Measurements from ENCODE around the gene EEFSEC.

The EEFSEC gene

DNA sequence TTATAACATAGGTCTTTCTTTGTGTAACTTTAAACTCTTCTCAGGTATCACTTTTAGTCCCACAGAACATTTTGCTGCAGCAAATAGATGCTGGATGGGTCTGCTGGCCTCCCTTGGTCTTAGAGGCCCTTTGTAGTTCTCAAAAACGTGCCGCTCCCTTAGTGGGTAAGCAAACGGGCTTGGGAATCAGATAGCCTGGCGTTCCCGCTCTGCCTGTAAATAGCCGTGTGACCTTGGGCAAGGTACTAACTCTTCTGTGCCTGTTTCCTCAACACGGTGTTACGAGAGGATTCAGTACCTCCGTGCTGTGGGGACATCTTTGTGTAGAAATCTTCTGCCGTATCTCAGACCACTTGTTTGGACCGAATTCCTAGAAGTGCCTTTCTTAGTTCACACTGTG is 249.0 kb downstream of the EEFSEC start:
- DNase-seq: no peak

DNA sequence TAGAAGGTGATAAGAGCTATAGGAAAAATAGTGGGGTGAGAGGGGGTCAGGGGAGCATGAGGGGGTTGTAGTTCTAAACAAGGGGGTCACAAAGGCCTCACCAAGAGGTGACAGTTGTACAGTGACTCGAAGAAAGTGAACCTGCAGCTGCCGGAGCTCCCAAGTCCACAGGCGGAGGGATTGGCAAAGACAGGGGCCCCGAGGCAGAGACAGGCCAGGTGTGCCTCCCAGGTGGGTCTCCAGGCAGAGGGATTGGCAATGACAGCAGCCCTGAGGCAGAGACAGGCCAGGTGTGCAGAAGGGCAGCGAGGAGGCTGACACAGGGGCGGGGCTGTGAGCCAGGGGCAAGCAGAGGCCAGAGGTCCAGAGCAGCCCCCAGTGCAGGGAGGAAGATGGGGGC is 249.7 kb downstream of the EEFSEC start:
- DNase-seq: no peak

DNA sequence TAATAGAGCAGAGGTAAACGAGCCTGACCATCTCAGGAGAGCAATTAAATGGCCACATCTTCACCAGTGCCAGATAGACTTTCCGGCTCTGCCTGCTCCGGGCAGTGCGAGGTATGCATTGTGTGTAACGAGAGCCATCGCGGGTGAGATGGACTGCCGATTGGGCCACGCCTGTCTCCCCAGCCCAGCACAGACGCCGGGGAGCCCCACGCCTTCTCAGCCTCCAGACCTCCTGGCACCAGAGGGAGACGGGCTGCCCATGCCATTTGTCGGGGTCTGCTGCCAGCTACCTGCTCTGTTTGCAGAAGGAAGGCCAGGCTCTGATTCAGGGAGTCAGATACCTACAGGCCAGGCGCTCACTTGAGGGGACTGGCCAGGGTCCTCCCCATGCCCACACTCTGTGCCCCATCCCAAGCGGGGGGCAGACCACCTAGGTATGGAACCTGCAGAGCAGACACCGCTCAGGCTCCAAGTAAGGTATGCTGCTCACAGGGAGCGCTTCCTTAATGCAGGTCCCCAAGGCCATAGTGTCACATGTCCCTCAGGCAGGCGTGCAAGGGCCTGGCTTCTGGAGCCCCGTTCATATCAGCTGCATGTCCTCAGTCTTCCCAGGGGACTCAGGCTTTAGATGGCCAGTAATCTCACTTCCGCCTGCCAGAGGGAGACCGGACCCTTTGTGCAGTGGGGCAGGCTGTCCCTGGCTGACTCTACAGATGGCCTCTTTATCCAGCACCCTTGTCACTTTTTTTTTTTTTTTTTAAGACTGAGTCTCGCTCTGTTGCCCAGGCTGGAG is 251.2 kb downstream of the EEFSEC start:
- no peak for DNase-seq

DNA sequence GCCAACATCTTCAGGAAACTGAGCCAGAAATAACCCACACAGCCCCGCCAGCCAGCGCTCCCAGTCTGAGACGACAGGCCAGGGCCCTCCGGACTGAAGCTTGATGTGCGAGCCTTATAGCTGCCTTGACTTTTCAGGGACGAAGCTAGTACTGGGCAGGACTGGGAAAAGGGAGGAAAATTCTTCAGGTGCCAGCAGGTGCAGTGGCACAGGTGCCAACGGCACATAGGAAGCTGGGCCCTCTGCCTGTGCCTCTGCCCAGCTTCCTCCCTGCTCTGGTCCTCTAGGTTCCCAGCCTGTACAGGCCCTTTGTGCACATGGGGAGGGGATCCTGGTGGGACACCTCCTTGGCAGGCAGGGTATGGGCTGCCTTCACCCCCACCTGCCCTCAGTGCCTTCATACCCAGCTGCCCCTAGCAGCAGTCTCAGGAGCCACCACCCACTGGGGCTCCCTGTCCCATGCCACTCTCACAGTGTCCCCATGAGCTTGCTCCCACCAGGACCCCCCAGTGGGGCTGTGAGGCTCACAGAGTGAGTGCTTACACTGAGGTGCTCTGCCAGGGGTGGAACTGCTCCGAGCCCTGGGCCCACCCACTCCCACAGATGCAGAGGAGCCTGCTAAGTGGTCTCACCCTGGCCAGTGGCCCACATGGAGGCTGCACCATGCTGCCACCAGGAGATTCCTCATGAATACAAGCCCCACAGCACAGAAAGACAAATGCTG is 252.4 kb downstream of the EEFSEC start:
- DNase-seq: no peak

DNA sequence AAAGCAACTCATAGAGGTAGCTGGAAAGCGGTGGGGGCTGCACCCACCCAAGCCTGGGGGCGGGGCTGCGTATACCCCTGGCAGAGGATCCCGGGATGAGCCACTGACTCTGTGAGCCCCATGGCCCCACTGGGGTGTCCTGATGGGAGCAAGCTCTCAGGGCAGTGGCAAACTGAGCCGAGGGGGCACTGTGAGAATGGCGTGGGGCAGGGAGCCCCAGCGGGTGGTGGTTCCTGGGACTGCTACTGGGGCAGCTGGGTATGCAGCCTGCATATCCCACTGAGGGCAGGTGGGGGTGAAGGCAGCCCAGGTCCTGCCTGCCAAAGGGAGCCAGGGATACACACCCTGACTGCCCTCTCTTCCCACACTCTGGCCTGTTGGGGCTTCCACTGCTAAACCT is 254.0 kb downstream of the EEFSEC start:
- DNase-seq: no peak

DNA sequence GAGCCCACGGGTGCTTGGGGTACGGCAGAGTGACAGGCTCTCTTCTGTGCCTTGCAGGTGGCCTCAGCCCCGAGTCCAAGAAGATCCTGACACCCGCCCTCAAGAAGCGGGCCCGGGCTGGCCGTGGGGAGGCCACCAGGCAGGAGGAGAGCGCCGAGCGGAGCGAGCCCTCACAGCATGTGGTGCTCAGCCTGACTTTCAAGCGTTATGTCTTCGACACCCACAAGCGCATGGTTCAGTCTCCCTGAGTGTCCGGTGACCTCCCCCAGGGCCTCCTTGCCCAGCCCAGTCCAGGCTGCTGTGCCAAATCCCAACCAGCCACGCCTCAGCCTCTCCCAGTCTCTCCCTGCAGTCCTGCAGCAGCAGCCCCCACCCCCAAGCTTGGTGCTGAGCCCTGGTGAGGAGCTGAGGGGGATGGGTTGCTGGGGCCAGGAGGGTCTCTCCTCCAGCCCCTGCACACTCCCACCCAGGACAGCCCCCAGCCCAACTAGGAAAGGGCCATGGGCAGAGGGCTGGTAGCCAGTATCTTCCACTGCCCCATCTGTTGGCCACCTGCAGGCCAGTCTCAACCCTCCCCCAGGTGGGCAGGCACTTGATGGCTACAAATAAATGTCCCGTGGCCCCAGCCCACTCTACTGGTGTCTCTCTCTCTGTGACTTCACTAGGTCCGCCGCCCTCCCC is 254.9 kb downstream of the EEFSEC start:
- DNase-seq: no peak

DNA sequence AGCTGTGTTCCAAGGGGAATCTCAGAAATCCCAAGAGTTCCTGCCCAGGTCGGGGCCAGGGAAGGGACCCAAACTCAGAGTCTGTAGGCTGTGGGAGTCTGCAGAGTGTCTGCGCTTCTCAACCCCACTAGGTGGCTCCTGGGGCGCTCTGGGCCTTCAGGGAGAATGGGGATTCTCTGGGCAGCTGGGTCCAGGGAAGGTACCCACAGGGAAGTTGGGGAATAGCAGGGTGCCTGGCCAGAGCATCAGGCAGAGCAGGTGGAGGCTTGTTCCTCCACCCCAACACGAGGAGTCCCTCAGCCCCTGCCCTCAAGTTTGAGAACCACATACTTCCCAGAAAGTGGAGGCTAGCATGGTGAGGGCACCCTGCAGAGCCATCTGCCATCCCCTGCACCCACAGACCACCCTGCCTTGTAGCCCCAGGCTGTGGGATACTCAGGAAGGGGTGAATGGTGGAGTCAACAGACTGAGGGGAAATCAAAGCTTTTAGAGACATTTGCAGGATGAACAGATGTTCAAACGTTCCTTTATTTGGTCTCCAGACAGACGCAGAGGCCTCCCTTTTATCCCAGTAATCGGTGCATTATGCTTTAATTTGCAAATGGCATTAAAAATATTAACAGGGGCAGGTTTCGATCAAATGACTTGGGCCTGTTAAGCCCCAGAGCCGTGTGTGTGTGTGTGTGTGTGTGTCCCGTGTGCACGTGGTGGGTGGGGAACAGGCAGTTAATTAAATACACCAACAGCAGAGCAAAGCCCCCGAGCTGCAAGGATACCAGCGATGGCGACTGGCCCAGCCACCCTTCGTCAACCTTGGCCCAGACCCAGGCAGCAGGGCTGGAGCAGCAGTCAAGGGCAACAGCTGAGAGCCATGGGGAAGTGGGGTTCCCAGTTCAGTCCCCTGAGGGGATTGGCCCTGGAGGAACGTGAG is 255.7 kb downstream of the EEFSEC start:
- no peak for DNase-seq

DNA sequence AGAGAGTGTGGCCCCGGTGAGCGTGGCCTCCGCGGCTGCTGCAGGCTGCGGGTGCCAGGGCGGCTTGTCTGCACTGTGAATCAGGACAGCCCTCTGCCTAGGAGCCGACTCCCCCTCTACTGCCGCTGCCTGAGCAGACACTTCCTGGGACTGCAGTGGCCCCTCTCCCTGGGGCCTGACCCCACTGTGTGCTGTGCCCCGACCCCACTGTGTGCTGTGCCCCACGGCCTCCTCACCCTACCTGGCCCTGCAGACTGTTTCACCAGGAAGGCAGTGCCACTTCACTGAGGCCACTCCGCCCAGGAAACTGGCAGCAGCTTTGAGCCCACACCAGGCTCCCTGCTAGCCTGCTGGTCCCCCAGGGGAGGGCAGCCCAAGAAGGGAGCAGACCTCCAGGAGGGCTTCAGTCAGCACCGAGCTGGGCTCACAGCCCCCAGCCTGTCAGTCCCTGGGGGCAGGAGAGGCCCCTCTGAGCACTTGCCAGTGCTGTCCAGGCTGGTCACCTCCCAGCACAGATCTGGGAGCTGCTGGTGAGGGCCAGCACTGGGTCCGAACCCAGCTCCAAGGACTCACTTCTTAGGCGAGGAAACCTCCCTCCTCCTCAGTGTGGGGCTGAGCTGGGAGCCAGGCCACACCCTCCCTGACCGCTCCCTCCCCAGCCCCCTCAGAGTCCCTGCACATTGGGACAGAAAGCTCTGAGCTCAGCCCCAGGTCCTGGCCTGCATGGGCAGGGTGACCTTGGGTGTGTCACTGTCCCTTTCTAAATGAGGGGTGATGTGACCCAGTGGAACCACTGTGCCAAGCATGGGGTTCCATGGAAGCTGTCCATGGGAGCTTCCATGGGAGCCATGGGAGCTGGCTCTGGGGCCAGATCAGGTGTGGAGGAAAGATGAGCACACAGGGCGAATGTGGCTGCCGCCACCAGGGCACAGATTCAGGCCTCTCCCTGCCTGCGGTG is 256.6 kb downstream of the EEFSEC start:
- no peak for DNase-seq

DNA sequence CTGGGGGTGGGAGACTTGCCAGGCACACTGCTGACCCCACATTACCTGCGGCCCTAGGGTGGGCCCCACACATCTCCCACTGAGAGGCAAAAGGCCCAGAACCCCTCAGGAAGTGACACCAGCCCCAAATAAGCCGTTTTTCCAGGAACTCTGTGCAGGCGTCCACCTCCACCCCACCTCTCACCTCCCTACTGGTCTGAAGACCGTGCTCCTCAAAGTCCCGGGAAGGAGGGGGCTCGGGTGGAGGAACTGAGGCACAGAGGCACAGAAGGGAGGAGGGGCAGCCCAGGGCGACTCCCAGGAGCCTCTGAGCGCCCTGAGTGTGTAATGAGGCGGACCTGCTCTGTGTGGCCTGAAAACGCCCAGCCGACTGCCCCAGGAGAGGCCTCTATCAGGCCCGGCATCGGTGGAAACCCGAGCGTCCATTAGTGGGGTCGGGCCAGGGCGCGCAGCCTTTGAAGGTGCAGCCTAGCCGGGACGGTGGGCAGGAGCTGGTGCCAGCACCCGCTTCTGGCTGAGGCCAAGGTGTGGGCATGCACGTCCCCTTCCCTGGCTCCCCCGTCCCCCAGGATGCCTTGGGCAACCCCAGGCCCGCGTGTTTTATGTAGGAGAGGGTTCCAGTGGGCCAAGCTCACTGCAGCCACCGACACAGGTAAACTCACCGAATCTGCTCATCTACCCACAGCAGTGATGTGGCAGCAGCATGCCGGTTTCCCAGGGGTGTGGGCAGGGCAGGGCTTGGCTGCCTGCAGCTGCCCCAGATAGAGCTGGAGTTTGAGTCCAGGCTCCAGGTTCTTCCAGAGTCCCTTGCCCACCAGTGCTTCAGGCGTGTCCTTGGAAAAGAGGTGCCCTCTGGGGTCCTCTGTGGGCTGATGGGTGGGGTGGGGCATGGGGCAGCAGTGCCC is 257.6 kb downstream of the EEFSEC start:
- no peak for DNase-seq

DNA sequence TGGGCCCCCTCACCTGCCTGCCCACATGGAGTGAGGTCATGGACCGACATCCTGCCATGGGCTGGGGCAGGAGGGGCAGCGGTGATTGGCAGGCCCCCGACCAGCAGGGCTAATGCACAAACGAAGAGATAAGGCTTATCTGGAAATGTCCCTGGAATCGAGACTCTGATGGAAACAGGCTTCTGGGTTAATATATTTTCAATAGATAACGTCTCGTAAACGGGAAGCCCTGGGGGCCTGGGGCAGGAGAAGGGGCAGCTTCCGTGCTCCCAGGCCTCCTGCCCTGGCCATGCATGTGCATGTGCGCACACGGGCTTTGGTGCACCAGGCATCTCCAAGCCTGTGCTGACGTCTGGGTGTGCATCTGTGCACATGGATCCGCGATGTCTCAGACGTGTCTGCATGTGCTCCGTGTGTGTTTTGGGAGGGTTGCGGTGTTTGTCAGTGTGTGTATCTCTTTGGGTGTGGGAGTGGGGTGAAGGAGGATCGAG is 258.3 kb downstream of the EEFSEC start:
- DNase-seq: no peak

DNA sequence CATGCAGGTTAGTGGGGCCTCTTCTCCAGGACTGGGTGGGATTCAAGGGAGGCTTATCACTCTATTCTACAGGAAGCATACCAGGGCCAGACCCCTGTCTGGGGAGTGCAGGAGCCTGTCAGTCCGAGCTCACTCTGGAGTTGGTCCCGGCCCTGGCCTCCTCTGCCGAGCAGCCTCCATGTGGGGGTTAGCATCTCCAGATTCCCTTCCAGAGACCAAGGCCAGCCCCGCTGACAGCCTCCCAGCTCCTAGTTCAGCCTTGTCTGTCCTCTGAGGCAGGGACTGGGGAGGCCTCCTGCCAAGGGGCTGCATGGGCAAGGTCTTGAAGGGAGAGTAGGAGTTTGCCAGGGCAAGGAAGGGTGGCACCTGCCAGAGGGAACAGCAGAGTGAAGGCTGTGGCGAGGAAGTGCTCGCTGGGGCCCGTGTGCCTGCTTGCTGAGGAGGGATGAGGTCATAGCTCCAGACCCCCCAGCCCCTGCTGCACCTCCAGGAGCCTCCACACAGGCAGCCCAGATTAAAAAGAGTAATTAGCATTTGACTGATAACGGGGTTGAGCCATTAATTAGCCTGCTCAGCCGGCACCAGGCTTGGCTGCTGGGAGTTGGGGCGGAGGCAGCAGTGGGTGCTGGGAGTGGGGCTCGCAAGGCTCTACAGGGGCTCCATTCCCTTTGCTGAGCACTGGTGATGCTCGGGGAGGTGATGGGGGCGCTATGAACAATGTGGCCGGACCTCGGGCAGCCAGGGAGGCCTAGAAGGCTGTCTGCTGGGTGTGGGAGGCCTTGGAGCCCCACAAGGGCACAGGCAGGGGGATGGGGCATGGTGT is 259.1 kb downstream of the EEFSEC start:
- no peak for DNase-seq

DNA sequence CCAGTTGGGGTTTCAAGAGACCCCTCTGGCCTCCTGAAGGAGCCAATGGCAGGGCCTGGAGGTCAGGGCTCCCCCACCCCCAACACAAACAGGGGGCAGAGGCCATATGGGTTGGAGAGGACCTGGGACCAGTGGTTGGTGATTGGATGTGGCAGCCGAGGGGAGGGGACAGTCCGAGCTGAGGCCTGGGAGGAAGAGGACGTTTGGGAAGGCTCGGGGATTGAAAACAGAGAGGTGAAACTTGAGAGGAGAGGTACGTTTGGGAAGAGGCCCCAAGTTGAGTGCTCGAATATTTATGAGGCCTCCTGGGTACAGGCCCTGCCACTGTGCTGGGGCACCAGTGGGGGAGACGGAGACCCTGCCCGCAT is 259.7 kb downstream of the EEFSEC start:
- DNase-seq: no peak

DNA sequence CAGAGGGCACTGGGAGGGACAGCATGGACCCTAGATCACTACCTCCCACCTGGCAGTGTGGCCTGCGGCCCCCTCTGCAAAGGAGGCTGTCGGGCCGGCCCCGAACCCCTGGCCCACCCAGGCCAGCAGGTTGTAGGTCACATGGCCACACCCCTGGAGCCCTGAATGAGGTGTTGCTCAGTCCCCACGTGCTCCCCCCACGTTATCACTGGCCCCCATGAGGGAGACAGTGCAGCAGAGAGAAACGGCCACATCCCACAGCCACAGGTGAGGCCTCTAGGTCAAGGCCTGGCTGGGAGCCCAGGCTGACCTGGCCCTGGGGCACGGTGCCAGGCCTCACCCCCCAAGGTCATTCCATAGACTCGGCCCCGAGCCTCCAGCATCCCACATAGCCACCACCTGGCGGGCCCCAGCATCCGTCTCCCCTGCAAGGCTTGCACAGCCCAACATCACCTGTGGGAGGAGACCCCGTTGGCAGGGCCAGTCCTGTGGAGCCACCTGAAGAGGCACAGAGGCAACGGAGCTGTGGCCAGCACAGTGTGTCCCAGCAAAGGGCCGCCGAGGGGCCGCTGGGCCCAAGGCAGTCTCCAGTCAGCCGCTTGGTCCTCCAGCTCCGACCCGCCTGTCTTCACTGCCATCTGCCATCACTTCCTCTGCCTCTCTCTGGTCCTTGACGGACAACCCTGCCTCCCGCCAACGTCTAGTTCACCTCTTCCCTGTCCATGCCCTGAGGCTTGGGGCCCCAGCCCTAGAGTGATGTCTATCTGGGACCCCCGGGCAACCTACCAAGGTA is 260.3 kb downstream of the EEFSEC start:
- DNase-seq: no peak

DNA sequence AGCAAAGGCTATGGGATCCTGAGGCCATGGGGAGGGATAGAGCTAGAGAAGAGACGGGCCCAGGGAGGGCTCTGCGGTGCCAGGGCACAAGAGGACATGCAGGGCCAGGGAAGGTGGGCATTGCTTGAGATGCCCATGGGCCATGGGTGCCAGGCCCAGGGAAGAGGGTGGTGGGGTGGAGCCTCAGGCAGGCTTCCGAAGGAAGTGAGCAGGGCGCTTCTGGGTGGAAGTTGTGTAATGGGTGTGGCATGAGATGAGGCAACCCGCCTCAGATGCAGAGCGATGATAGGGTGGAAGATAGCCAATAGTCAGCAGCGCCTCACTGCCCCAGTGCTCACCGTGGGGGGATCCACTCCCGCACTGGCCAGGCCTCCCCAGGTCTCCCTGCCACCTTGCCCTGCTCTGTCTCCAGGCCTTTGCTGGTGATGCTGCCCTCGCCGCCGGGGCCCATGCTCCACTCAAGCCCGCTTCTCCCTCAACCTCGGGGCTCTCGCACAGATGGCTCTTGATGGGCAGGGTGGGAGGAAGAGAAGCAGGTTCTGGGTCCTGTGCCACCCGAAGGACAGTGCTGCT is 262.0 kb downstream of the EEFSEC start:
- DNase-seq: no peak

DNA sequence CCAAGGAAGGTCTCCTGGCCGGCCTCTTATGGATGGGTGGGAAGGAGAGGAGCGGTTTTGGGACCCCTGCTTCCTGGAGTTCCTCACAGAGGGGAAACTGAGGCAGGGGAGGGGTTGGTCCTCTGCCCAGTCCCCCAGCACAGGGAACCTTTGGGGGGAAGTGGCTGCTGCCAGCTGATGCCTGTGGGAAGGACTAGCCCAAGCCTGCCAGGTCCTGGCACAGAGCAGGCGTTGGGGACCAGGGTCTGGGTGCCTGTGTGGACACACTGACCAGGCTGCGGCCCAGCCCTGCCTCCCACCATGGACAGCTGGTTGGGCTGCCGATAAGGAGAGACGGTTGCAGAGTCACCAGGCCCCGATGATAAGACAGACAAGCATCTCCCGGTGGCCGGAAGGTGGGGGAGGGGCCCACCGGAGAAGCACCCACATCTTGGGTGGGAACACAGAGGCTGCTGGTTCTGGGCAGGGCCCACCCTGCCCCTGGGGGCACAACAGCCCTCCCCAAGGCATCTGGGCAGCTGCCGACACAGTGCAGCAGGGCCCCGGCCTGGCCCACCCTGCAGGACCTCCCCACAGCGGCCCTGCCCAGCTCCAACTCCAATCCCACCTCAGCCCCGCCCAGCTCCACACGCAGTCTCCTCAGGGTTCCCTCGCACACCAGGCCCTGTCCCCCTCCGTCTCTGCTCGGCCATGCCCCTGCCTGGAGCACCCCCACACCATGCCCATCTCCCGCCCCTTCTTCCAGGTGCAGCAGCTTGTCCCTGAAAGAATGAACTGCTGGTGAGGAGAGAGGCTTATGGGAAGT is 262.7 kb downstream of the EEFSEC start:
- DNase-seq: no peak

DNA sequence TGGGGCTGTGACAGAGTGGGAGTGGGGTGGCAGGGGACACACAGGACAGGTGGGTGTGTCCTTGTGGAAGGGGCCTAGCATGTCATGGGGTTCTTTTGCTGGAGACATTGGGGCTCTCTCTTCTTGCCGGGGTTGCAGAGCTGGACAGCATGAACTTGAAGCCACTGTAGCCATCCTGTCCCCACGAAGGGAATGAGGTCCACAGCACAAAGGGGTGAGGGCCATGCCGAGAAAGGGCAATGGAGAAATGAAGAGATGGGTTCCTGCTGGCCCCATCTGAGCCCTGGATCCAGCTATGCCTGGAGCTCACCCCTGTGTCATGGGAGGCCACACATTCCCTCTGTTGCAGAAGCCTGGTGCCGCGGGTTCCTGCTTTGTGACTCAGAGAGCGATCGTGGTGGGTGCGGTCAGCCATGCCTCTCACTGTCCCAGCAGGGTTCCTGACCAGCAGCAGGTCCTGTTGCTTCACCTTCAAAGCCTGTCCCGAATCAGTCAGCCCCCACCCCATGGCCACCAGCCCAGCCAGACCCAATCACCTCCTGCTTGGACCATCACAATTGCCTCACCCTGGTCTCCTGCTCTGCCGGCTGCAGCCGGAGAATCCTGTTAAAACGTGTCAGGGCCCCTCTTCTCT is 263.4 kb downstream of the EEFSEC start:
- DNase-seq: no peak

DNA sequence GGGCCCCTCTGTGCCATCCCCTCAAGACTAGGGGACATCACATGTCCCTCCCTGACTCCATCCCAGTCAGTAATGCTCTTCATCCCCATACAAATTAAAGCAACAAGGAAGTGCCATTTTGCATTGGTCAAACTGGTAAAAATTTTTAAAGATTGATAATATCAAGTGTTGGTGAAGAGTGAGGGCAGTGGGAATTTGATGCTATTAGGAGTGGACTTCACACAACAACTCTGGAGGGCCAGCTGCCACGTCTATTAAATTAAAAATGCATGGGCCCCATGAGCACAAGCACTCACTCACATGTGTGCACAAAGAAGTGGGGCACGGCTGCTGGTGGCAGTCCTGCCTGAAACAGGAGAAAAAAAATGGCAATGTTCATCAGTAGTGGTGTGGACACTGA is 265.6 kb downstream of the EEFSEC start:
- DNase-seq: no peak

All from NCI-H774 (cell line).